PC-3 (cell line): Measurements from ENCODE around the gene TBC1D5.

Source experiments
- CTCF ChIP-seq: fragments of 300-600 bp; sonication (generic); conservative IDR thresholded peaks from 2 replicates; pipeline ENCODE4 v1.5.1; 2017; ENCODE audit warnings: antibody characterized with exemption, low read depth, mild to moderate bottlenecking, low read length
- EZH2 ChIP-seq: fragments of 300-600 bp; sonication (generic); IDR thresholded peaks from one replicate; pipeline ENCODE4 v1.6.1; 2017; ENCODE audit warnings: antibody characterized with exemption, mild to moderate bottlenecking, low read length; ENCODE audit not compliant: unreplicated experiment

DNA sequence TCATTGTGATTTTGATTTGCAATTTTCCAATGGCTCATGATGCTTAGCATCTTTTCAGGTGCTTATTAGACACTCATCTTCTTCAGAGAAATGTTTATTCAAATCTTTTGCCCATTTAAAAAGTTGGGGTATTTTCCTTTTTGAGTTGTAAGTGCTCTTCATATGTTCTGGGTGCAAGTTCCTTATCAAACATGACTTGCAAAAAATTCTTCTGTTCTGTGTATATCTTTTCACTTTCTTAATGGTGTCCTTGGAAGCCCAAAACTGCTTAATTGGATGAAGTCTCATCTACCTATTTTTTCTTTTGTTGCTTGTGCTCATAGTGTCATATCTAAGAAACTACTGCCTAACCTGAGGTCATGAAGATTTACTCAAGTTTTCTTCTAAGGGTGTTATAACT, 524.8 kb downstream of the TBC1D5 start:
- TF ChIP-seq EZH2 = no peak
- no peak for TF ChIP-seq CTCF
